NCI-H82 (cell line): ENCODE measurements around the gene CBL.
A peak's percentile ranks its signal among the peaks of the same experiment; 100 is the strongest.

Experiments used
- DNase-seq: peaks from one replicate; lab custom pipeline; 2025; lab: John Stamatoyannopoulos, UW

Gene CBL

GRCh38 chr11:119314726-119315125 lies 108.6 kb downstream of the CBL start:
- no peak for DNase-seq

- DNase-seq: no peak
Observed at GRCh38 chr11:119315131-119316015, 109.2 kb downstream of the CBL start.

- DNase-seq: peak; percentile 43
Observed at GRCh38 chr11:119316016-119316728, 110.0 kb downstream of the CBL start.

GRCh38 chr11:119316729-119317591 lies 110.8 kb downstream of the CBL start, which contains the start of gene MCAM:
Gene MCAM, minus strand, starts transcription at chr11:119317130. Its CDS starts 29 bp downstream, at chr11:119317101.
- DNase-seq: peak; percentile 69

GRCh38 chr11:119317592-119318239 lies 111.6 kb downstream of the CBL start:
- no peak for DNase-seq

GRCh38 chr11:119318240-119319135 lies 112.3 kb downstream of the CBL start:
- peak; percentile 35 for DNase-seq

- DNase-seq: peak; percentile 15
Observed at GRCh38 chr11:119319136-119319699, 113.1 kb downstream of the CBL start.

GRCh38 chr11:119319700-119320239 lies 113.6 kb downstream of the CBL start:
- DNase-seq: no peak

GRCh38 chr11:119320240-119320775 lies 114.2 kb downstream of the CBL start:
- DNase-seq: peak; percentile 75

GRCh38 chr11:119320776-119321524 lies 114.8 kb downstream of the CBL start:
- DNase-seq: peak; percentile 73

GRCh38 chr11:119322360-119322739 lies 116.2 kb downstream of the CBL start:
- DNase-seq: no peak

- no peak for DNase-seq
Observed at GRCh38 chr11:119322921-119323531, 116.9 kb downstream of the CBL start.

GRCh38 chr11:119323532-119324033 lies 117.4 kb downstream of the CBL start:
- peak; percentile 83 for DNase-seq

GRCh38 chr11:119324189-119324588 lies 118.0 kb downstream of the CBL start:
- peak; percentile 77 for DNase-seq

GRCh38 chr11:119329320-119329719 lies 123.2 kb downstream of the CBL start:
- no peak for DNase-seq

- DNase-seq: no peak
Observed at GRCh38 chr11:119330237-119330636, 124.1 kb downstream of the CBL start.

GRCh38 chr11:119332111-119332765 lies 126.1 kb downstream of the CBL start:
- DNase-seq: peak; percentile 80
